GM12892 (cell line): Measurements from ENCODE around the gene MS4A1.

Experiments
- POLR2A ChIP-seq: IDR thresholded peaks from 2 replicates; pipeline ENCODE4 v1.6.1; 2011; ENCODE audit warnings: low read depth, low read length, control low read depth
- POLR2AphosphoS5 ChIP-seq: IDR thresholded peaks from 2 replicates; pipeline ENCODE4 v1.6.1; 2011; ENCODE audit warnings: low read depth, low read length, control low read depth
- TAF1 ChIP-seq: IDR thresholded peaks from 2 replicates; pipeline ENCODE4 v1.6.1; 2011; ENCODE audit warnings: low read depth, mild to moderate bottlenecking, control low read depth, low read length, borderline replicate concordance

GRCh38 chr11:60477035-60477445 is 21.4 kb downstream of the MS4A1 start:
- TF ChIP-seq TAF1 (no peak), POLR2AphosphoS5 (no peak), POLR2A (no peak)
